Natural killer cell (primary cell): ENCODE results near the gene CD79A. TPM values are rescaled to one million over a fixed set of nuclear protein-coding genes. Genes with fewer than 3 reads are reported as not detected.

Experiments
- ATAC-seq, 3 donors: fragments of 150-1000 bp in 2 of 3; fragments of 200-7000 bp in 1 of 3; cut with Tn5 transposase; 1 replicate in 1 of 3; 2 replicates in 2 of 3; pipeline ENCODE4 v1.10.0; 2021; ENCODE audit warnings: mild to moderate bottlenecking in 2 of 3, moderate library complexity in 2 of 3
- DNase-seq, 2 donors: peaks; one replicate each; pipeline versions ENCODE4 v3.0.0 to v3.0.0-alpha.2; 2013 to 2021; ENCODE audit warnings: mixed read lengths in 1 of 2
- H3K27ac ChIP-seq: one replicate; pipeline ENCODE4 v1.5.1; 2013; ENCODE audit warnings: mild to moderate bottlenecking, low read length
- H3K27me3 ChIP-seq: one replicate; pipeline ENCODE4 v1.6.1; 2013; ENCODE audit warnings: low read length; ENCODE audit not compliant: control insufficient read depth, insufficient read depth
- H3K36me3 ChIP-seq: one replicate; pipeline ENCODE4 v1.6.1; 2013; ENCODE audit warnings: low read length; ENCODE audit not compliant: control insufficient read depth, insufficient read depth
- H3K4me1 ChIP-seq: one replicate; pipeline ENCODE4 v1.6.1; 2013; ENCODE audit warnings: low read length; ENCODE audit not compliant: control insufficient read depth, insufficient read depth
- H3K4me3 ChIP-seq: one replicate; pipeline ENCODE4 v1.5.1; 2013; ENCODE audit warnings: low read length
- H3K9me3 ChIP-seq: one replicate; pipeline ENCODE4 v1.6.1; 2013; ENCODE audit warnings: low read length; ENCODE audit not compliant: control insufficient read depth, insufficient read depth
- H3K27ac Mint-ChIP-seq, 2 donors: one replicate each; pipeline ENCODE4 v1.8.0; 2022; ENCODE audit warnings: mild to moderate bottlenecking in 2 of 2, mixed read lengths in 2 of 2, moderate library complexity in 1 of 2
- H3K27me3 Mint-ChIP-seq, 2 donors: one replicate each; pipeline ENCODE4 v1.8.0; 2022; ENCODE audit warnings: low read depth in 2 of 2, mixed read lengths in 2 of 2
- H3K36me3 Mint-ChIP-seq: one replicate; pipeline ENCODE4 v1.8.0; 2022; ENCODE audit warnings: mixed read lengths
- H3K4me1 Mint-ChIP-seq, 2 donors: one replicate each; pipeline ENCODE4 v1.8.0; 2022; ENCODE audit warnings: mixed read lengths in 2 of 2
- H3K4me3 Mint-ChIP-seq: one replicate; pipeline ENCODE4 v1.8.0; 2022; ENCODE audit warnings: mild to moderate bottlenecking, moderate library complexity, mixed read lengths
- H3K9me3 Mint-ChIP-seq, 2 donors: one replicate each; pipeline ENCODE4 v1.8.0; 2022; ENCODE audit warnings: mixed read lengths in 2 of 2
- CTCF ChIP-seq: fragments of 200-600 bp; IDR thresholded peaks from one replicate; pipeline ENCODE4 v1.8.0; 2022; ENCODE audit warnings: antibody characterized with exemption
- WGBS: methylation state at CpG from one replicate; pipeline ENCODE4 v1.1.7; 2013; ENCODE audit warnings: missing lambda C conversion rate; ENCODE audit not compliant: insufficient coverage; 5-methylcytosine and 5-hydroxymethylcytosine counted together
- intact Hi-C: fragments of 100-400 bp; cut with micrococcal nuclease; formaldehyde crosslinking; loops from one replicate; pipeline ENCODE4 v1.14.2; 2022
- total RNA-seq, 4 donors: library from RNA; stranded (reverse); fragments of 120-200 nt in 1 of 4; gene quantifications; one replicate each; pipeline versions ENCODE4 v1.2.3 to v1.2.4, GENCODE V29; 2013 to 2022

CD79A gene
- total RNA-seq, 3 donors from 2014 or later (not counting 1 experiment from before 2014, with no cell fraction given), result 5.6 to 35.5 (median 6.0) TPM

- no peak for TF ChIP-seq CTCF
- no peak for ATAC-seq
- 81% methylated on average over 5 of the region's 5 CpGs for WGBS
- H3K4me1 ChIP-seq, result peaks cover 33% of the 10 kb centered on the region
- no peaks in the 10 kb centered on the region for H3K36me3 ChIP-seq
- H3K9me3 Mint-ChIP-seq, result no peaks in the 10 kb centered on the region
- H3K4me1 Mint-ChIP-seq, result peaks cover 10 to 23% of the 10 kb centered on the region in 2 donors
- H3K27me3 Mint-ChIP-seq, result peaks cover 14 to 28% of the 10 kb centered on the region in 2 donors
- H3K36me3 Mint-ChIP-seq, result no peaks in the 10 kb centered on the region
- no peak overlapping the region for H3K4me3 Mint-ChIP-seq
- H3K27ac ChIP-seq, result no peak overlapping the region
- no peak overlapping the region for H3K27ac Mint-ChIP-seq
- no peak for DNase-seq
- H3K27me3 ChIP-seq, result peaks cover 51% of the 10 kb centered on the region
- H3K9me3 ChIP-seq, result no peaks in the 10 kb centered on the region
- intact Hi-C loops, result no loop called here
- H3K4me3 ChIP-seq, result no peak overlapping the region
Measured at GRCh38 chr19:41918653-41919244, 41.7 kb downstream of the CD79A start.

GRCh38 chr19:41919948-41920712, 43.1 kb downstream of the CD79A start:
- Mint-ChIP-seq H3K27me3 (peaks cover 14 to 21% of the 10 kb centered on the region in 2 donors), H3K27ac (no peak overlapping the region), H3K9me3 (no peaks in the 10 kb centered on the region), H3K36me3 (no peaks in the 10 kb centered on the region), H3K4me1 (peaks cover 10 to 23% of the 10 kb centered on the region in 2 donors), H3K4me3 (no peak overlapping the region)
- Histone ChIP-seq H3K27me3 (peaks cover 49% of the 10 kb centered on the region), H3K27ac (no peak overlapping the region), H3K36me3 (no peaks in the 10 kb centered on the region), H3K4me3 (no peak overlapping the region), H3K9me3 (no peaks in the 10 kb centered on the region), H3K4me1 (peaks cover 24% of the 10 kb centered on the region)
- no peak for TF ChIP-seq CTCF
- intact Hi-C loops, result no loop called here
- 95% methylated on average over 33 of the region's 33 CpGs for WGBS
- no peak for DNase-seq
- ATAC-seq, result no peak

- intact Hi-C loops, result no loop called here
- WGBS, result 22% methylated on average over 26 of the region's 26 CpGs
- H3K4me1 Mint-ChIP-seq, result peaks cover 10 to 23% of the 10 kb centered on the region in 2 donors
- no peak for TF ChIP-seq CTCF
- H3K9me3 Mint-ChIP-seq, result no peaks in the 10 kb centered on the region
- H3K27me3 Mint-ChIP-seq, result peaks cover 14 to 21% of the 10 kb centered on the region in 2 donors
- H3K27ac Mint-ChIP-seq, result no peak overlapping the region
- ATAC-seq (peak in 2 of 3 donors; percentile 36 to 38), DNase-seq (no peak)
- no peaks in the 10 kb centered on the region for H3K36me3 Mint-ChIP-seq
- H3K27ac ChIP-seq, result no peak overlapping the region
- no peaks in the 10 kb centered on the region for H3K9me3 ChIP-seq
- no peaks in the 10 kb centered on the region for H3K36me3 ChIP-seq
- peaks cover 42% of the 10 kb centered on the region for H3K27me3 ChIP-seq
- no peak overlapping the region for H3K4me3 ChIP-seq
- peaks cover 15% of the 10 kb centered on the region for H3K4me1 ChIP-seq
- H3K4me3 Mint-ChIP-seq, result peak overlapping the region; percentile 2
Measured at GRCh38 chr19:41920882-41921576, 44.0 kb downstream of the CD79A start.
